Stimulated activated CD8-positive, alpha-beta memory T cell treated with anti-CD3 and anti-CD28 coated beads, Interleukin-7, amount 100 ng/mL, for 24 hours (primary cell): ENCODE measurements around the gene MAP1LC3B2.

Source experiments
- DNase-seq: peaks from one replicate; pipeline ENCODE4 v3.0.0-alpha.2; 2020; ENCODE audit warnings: low read depth

The MAP1LC3B2 gene

DNA sequence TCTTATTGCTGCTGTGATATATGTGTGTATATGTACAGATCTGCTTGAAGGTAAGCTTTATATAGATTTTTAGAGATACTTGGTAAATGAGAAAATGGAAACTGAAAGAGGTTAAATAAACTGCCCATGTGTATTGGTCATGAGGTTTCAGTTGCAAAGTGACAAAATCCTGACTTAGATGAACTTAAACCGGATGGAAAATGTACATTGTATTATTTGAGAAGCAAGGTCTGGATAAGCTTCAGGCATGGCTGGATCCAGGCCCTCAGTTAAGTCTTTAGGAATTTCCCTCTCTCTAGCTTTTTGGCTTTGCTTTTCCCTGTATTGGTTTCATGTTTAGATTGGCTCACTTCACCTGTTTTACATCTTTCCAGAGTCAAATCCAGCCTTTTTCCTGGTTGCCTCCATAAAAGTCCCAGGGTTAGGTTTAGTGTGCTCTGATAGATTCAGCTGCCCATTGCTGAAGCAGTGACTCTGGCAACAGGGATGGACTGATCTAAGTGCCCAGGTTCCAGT is 21.0 kb upstream of the MAP1LC3B2 start:
- no peak for DNase-seq

DNA sequence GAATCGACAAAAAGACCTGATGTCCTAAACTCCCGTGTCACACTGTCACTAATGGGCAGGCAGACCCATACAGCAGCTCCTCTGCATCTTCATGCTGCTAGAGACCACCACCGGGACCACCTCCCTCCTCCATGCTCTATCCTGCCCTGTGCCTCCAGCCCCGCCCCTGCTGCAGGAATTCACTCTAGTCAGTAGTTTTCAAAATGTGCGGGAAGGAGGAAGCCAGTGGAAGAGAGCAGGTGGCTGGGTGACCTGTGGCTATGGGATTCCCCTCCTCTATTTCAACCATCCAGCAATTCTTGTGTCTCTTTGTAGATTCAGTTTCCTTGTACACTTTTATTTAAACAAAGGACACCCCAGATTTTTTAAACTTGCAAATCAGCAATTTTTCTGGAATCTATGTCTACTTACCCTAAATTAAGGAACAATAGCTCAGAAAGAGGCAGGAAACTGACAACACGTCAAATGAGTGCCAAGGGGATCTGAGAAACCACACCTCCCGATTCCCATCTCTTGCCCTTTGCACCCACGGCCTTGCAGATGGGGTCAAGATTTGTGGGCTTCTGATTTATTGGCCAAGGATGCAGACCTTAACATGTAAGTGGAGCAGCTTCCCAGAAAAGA is 20.4 kb upstream of the MAP1LC3B2 start:
- DNase-seq, result no peak

DNA sequence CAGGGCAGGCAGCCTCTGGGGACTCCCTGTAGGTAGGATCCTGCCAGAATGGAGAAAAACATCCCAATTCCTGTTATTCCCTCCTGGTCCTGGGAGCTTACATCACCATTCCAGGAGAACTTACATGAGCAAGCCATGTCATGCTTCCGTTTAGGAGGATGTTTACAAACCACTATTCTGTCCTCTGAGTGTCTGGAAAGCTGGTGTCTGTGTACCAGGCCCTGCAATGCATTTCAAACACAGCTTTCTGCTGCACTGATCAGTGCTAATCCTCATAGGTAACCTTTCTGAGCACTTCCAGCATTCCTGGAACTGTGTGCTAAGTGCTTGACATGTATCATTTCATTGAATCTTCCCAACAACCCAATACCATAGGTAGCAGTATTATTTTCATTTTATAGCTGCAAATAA is 19.8 kb upstream of the MAP1LC3B2 start:
- DNase-seq, result no peak

DNA sequence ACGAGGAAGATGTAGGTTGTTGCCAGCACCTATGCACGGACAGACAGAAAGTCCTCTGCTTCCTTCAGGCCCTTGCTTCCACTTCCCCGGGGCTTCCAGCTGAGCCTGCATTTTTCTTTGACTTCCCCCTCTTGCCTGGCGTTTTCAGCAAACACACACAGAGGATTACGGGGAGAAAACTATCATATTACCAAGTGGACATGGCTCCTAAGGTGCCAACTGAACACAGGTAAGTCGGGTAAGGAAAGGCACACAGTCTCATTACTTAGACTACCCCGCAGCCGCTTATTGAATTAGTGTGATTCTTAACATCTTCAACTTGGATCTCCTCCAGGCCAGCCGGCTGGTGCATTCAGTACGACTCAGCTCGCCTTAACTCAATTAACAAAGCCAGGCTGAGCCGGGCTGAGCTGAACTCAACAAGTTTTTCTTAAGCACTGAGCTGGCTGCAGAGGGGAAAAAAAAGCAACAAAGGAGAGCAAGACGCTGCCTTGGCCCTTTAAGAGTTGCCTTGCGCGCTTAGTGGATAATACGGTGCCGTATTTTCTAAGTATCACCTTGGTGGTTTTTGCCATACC is 19.2 kb upstream of the MAP1LC3B2 start:
- DNase-seq, result no peak

DNA sequence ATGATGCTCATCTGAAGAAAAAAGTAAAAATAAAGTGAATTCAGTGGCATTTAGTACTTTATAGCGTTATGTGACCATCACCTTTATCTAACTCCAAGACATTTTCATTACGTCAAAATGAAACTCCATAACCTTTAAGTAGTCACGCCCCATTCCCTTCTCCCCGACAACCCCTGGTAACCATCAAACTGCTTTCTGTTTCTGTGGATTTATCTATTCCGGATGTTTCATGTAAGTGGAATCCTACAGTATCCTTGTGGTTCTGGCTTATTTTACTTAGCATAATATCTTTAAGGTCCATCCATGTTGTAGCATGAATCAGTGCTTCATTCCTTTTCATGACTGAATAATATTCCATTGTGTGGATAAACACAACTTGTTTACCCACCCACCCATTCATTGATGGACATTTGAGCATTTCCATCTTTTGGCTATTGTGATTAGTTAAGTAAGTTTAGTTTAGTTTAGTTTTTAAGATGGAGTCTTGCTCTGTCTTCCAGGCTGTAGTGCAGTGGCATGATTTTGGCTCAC is 18.5 kb upstream of the MAP1LC3B2 start:
- no peak for DNase-seq

DNA sequence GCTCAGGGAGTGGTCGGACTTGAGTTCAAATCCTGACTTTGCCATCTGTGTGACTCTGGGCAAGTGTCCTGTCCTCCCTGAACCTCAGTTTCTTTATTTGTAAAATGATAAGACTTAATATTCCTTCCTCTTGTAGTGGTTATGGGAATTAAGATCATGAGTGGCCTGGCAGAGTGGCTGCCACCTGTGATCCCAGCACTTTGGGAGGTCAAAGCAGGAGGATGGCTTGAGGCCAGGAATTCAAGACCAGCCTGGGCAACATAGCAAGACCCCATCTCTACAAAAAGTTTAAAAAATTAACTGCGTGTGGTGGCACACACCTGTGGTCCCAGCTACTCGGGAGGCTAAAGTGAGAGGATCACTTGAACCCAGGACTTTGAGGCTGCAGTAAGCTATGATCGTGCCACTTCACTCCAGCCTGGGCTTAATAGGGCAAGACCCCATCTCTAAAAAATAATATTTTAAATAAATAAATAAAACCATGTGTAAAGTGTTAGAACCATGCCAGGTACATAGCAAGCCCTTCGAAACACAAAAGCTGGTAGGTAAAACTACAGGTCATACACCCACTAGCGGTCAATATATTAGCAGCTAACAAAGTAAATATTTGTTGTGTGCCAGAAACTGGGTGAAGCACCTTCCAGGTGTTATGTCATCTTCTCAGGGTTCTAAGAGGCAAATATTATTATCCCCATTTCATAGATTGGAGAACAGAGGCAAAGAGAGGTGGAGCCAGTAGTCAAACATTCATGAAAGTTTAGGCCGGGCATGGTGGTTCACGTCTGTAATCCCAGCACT is 17.4 kb upstream of the MAP1LC3B2 start:
- no peak for DNase-seq

DNA sequence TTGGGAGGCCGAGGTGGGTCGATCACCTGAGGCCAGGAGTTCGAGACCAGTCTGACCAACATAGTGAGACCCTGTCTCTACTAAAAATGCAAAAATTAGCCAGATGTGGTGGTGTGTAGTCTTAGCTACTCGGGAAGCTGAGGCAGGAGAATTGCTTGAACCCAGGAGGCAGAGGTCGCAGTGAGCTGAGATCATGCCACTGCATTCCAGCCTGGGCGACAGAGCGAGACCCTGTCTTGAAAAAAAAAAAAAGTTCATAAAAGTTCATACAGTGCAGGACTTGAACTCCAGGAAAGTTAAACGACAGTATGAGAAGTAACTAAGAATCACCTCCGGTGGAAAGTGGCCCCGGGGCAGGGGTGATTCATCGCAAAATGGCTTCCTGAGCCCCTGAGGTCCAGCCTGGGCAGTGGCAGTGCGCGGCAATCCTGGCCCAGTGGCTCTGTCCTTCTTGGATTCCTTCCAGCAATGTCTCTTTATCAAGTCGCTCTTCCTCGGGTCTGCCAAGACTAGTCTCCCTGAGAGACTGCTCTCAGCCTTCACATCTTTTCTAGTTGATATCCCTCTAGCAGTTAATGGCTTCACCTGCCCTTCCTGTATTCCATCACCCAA is 16.7 kb upstream of the MAP1LC3B2 start:
- DNase-seq, result no peak

DNA sequence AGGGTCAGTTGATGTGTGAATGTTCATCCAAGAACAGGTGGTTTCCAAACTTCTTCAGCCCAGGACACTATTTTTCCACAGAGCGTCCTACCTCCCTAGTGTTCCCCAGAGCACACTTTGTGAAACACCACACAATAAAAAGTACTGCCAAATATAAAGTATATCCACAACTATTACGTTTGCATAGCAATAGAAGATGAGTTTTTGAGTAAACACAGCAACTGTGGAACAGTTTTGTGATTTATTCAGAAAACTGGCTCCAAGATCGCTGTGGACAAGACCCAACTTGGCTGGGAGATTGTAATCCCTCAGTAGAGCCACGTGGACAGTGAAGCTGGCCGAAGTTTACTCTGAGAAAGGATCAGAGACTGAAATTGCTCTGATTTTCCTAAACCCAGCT is 14.5 kb upstream of the MAP1LC3B2 start:
- DNase-seq, result no peak

DNA sequence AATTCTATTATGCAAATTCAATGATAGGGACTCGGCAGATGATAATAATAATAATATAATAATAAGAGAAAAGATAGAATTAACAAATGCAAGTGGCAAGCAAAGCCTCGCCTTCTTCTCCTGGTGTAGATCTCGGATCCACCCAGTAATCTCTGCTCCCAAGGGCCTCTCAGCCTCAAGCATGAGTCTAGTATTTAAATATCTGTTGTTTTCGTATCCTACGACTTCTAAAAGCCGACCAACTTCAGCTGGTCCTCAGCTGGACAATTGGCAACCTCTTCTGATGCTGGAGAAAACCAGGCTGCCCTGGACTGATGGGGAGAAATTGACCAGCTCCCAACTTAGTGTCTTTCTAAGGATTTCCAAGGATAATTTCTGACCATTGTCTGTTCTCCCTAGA is 14.0 kb upstream of the MAP1LC3B2 start:
- DNase-seq, result no peak

DNA sequence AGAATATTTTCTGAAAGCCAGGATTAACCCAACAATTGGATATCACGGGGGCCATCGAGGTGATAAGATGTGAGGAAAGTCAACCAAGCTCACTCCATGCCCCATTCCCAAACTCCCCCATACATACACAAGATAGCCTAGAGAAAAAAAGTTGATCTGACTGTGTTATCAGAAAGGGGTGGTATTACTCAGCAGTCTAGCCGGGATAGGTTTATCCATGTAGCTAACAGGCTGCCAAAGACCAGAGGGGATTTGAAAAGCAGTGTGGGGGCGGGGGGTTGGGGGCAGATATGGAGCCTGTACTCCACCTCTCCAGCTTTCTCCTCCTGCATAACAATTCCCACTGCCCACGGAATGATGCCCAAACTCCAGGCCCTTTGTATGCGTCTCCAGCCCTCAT is 13.2 kb upstream of the MAP1LC3B2 start:
- DNase-seq, result no peak

DNA sequence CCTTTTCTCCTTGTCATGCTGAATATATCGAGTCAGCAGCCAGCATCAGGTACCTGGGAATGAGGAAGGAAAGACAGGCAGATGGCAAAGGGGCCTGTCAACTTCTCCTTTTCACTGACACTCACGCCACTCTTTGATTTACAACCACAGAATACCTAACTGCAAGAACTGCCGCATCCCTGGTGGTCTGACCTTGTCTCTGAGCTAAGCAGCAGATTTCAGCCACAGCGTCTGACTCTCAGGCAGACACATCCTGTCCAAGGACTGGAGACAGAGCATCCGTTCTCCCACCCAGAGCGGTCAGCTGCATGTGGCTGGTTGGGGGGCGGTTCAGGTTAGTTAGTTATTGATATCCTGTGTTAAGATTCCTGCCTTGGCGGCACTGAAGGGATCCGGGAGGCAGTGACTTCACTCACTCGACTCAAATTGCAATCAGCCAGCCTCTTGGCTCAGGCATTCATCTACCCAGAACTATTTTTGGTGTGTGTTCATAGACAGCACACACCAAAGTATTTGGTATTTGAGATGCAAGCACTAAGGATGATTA is 11.2 kb upstream of the MAP1LC3B2 start:
- no peak for DNase-seq

DNA sequence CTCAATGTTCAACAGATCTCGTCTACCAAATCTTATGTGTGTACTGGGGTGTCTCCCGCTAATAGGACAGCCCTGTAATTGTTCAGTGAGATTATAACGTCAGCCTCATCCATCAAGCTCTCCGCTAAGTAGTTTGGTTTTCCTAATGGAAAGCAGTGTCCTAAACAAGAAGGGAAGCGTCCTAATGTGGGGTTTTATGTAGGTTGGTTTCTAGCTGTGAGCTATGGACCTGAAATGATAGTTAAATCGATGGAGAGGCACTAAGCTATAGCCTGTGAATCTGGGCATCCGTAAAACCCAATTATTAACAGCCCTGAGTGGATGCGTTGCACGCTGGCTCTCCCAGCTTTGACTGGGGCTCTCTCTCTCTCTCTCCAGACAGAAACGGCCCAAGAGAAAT is 9.2 kb upstream of the MAP1LC3B2 start:
- no peak for DNase-seq

DNA sequence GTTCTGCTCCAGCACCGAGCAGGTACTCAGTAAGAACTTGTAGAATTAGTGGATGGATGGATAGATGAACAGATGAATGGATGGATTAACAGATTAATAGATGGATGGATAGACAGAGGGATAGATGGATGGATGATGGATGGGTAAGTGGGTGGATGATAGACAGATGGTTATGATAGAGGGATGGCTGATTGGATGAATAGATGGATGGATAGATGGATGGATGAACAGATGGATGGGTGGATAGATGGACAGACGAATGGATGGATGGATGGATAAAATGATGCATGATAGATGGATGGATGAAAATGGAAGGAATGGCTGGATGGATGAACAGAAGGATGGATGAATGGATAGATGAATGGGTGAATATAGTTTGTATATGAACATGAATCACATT is 8.0 kb upstream of the MAP1LC3B2 start:
- DNase-seq, result no peak

DNA sequence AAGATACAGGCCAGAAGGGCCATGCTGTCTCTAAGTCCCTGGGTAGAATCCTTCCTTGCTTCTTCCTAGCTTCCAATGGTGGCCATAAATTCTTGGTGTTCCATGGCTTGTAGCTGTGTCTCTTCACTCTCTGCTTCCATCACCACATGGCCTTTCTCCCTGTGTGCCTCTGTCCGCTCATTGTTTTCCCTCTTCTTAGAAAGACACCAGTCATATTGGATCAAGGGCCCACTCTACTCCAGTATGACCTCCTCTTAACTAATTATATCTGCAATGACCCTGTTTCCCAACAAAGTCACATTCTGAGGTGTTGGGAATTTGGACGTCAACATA is 7.6 kb upstream of the MAP1LC3B2 start:
- no peak for DNase-seq

DNA sequence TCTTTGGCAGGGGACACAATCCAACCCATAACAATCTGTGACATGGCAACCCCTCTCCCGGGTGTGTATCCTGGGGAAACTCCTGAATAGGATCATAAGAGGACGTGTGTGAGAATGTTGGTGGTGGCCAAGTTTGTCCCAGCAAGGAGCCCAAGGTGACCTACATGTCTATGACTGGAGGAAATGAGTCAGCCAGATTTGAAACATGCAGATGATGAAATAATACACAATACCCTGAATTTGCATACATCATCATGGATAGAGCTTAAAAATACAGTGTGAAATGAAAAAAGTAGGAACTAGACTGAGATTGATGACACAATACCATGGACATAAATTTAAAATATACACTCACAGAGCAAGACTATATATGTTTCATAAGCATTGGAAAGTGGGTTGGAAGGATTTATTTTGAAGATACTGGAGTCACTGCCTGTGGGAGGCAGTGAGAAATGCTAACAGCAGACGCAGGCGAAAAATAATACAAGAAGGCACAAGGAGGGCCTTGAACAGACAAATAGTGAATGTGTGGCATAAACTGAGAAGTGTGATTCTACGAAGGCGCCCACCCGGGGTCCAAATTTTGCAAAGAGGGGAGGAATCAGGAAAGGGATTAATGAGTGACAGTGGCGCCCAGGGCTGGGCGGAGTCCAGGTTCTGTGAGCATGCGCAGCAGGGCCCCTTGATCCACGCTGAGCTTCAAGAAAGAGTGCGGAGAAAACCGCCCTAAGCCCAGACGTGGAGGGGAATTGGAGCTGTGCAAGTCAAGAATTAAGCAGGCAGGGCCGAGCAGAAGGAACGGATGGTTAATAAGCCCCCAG is 7.0 kb upstream of the MAP1LC3B2 start:
- no peak for DNase-seq

DNA sequence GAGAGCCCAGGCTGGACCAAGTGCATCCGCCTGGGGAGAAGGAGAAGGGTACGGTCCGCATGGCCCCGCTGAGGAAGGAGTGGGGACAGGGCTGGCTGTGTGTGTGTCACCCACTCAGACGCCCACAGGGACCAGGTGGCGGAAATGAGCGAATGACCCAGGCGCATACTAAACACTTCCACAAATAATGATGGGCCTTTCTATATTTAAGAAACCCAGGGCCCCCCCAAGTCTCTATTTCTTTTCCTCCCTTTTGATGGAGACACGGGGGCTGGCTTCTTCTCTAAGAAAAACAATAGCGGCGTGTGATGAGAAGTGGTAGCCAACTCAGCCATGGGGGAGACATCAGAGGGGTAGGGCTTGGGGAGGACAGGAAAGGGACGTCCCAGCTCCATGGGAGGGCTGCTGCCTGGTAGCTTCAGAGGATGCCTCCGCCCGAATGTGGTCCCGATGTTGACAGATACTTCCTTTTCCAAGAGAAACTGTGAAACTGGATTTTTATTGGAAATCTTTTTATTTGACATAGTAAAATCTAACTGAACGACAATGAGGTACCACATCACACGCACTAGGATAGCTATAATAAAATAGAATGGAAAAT is 6.3 kb upstream of the MAP1LC3B2 start:
- no peak for DNase-seq

DNA sequence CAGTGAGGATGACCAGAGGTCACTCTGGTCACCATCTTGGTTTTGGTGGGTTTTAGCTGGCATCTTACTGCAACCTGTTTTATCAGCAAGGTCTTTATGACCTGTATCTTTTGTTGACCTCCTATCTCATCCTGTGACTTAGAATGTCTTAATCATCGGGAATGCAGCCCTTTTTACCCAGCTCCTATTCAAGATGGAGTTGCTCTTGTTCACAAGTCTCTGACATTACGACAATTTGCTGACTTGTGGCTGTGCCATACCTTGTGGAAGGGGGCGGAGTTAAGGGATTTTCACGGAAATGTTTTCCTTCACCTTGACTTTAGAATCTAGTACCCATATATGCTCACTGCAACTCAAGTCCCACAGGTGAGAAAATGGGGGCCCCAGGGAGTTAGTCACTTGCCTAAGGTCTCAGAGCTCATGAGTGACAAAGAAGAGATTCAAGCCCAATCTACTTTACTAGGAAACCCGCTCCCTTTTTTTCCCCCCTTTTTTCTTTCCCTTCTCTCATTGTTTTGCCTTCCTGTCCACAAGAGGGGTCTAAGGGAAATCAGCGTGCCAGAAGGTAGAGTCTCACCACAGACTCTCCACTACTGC is 2.7 kb upstream of the MAP1LC3B2 start:
- DNase-seq, result no peak

DNA sequence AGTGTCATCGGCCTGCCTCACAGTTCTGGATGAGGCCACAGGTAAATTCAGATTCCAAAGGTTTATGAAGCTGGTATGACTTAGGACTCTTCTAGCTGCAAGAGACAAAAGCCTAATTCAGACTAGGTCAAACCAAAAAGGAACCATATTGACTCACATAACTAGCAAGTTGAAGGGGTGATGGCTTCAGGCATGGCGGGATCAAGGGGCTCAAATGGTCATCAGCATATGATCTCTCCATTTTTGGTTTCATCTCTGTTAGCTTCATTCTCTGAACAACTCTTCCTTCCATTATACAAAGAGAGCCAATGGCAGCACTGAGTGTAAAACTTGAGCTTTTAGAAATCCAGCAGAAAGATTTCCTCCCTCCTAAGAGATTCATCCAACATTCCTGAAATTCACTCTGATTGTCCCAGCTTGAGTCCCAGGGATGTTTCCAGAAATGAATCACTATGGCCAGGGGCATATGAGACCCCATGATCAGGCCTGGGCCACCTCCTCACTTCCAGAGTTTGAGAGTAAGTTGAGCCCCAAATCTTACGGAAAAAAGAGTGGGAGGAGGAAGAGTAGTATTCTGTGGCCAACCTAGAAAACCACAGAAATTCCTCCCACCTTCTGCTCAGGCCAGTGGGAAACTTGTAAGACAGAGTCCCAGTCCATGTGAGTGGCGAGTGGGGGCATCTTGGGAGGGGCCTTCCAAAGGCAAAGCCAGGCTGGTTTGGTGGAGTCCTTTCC is 2.0 kb upstream of the MAP1LC3B2 start:
- no peak for DNase-seq

DNA sequence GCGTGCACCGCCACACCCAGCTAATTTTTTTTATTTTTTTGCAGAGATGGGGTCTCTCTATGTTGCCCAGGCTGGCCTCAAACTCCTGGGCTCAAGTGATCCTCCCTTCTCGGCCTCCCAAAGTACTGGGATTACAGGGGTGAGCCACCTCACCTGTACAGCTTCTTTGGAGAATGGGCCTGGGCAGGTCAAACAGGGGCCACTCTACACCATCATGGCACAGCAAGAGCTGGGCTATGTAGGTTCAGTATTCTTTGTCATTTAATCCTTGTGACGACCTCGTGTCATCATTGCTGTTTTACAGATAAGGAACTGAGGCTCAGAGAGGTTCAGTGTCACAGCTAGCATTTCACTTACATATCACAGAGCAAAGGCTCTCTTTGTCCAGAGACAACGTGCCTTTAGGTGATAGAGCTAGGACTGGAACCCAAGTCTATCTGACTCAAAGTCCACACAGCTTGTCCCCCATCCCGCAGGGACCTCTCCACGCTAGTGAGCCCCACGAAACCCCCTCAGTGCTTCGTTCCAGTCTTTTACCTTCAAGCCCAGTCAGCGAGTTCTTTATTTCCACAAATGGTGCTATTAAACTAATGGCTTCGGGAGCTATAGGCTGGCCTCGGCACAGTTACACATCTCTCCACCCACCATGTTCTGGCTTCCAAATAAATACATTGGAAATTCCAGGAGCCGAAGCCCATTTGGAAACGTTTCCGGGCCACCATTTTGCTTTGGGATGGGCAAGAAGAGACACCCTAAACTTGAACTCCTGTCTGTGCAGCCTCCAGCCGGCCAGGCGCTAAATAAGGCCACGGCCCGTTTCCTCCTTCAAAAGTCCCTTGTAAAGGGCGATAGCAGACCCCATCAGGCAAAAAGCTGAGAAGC is 660 bp upstream of the MAP1LC3B2 start:
- no peak for DNase-seq
